SK-N-SH treated with all-trans-retinoic acid at 6 μM for 48 hours (cell line): ENCODE results near the gene CACNA1A.
"Not testable (repeated sequence)": the region's sequence is repeated elsewhere in the genome, so short reads cannot be mapped to it uniquely, and the experiment has no call there.

Experiments
- ATAC-seq: fragments of 200-7000 bp; cut with Tn5 transposase; 3 replicates; pipeline ENCODE4 v1.9.1; 2020; ENCODE audit warnings: mild to moderate bottlenecking, moderate library complexity
- BACH2 ChIP-seq: fragments of 250-450 bp; sonication (Bioruptor Pico); IDR thresholded peaks from 2 replicates; pipeline ENCODE4 v1.9.0; 2021; ENCODE audit warnings: mild to moderate bottlenecking, borderline replicate concordance
- CSDC2 ChIP-seq: fragments of 250-450 bp; sonication (Bioruptor Pico); IDR thresholded peaks from 2 replicates; pipeline ENCODE4 v1.5.0; 2020; ENCODE audit warnings: mild to moderate bottlenecking, moderate library complexity
- ESRRG ChIP-seq: fragments of 250-450 bp; sonication (Bioruptor Pico); IDR thresholded peaks from 2 replicates; pipeline ENCODE4 v1.6.1; 2021; ENCODE audit warnings: mild to moderate bottlenecking
- GLIS3 ChIP-seq: fragments of 250-450 bp; sonication (Bioruptor Pico); IDR thresholded peaks from 2 replicates; pipeline ENCODE4 v1.5.0; 2020; ENCODE audit warnings: mild to moderate bottlenecking, moderate library complexity
- ISL1 ChIP-seq: fragments of 250-450 bp; sonication (Bioruptor Pico); IDR thresholded peaks from 2 replicates; pipeline ENCODE4 v2.1.2; 2022; ENCODE audit warnings: mild to moderate bottlenecking, moderate library complexity
- OSR1 ChIP-seq: fragments of 250-450 bp; sonication (Bioruptor Pico); IDR thresholded peaks from 2 replicates; pipeline ENCODE4 v1.8.0; 2022; ENCODE audit warnings: moderate library complexity, mild to moderate bottlenecking, inconsistent platforms
- PPARA ChIP-seq: fragments of 250-450 bp; sonication (Bioruptor Pico); IDR thresholded peaks from 2 replicates; pipeline ENCODE4 v1.5.0; 2020; ENCODE audit warnings: mild to moderate bottlenecking, borderline replicate concordance
- RARB ChIP-seq: fragments of 250-450 bp; sonication (Bioruptor Pico); IDR thresholded peaks from 2 replicates; pipeline ENCODE4 v1.8.0; 2021; ENCODE audit warnings: mild to moderate bottlenecking, moderate library complexity
- SNAI2 ChIP-seq: fragments of 250-450 bp; sonication (Bioruptor Pico); IDR thresholded peaks from 2 replicates; pipeline ENCODE4 v1.5.0; 2020; ENCODE audit warnings: mild to moderate bottlenecking, moderate library complexity
- TCF4 ChIP-seq: fragments of 250-450 bp; sonication (Bioruptor Pico); IDR thresholded peaks from 2 replicates; pipeline ENCODE4 v1.8.0; 2021; ENCODE audit warnings: mild to moderate bottlenecking, moderate library complexity, borderline replicate concordance
- ZC3H10 ChIP-seq: fragments of 250-450 bp; sonication (Bioruptor Pico); IDR thresholded peaks from 2 replicates; pipeline ENCODE4 v1.5.1; 2021; ENCODE audit warnings: mild to moderate bottlenecking, moderate library complexity
- ZFP3 ChIP-seq: fragments of 250-450 bp; sonication (Bioruptor Pico); IDR thresholded peaks from 2 replicates; pipeline ENCODE4 v1.5.0; 2020; ENCODE audit warnings: mild to moderate bottlenecking, moderate library complexity
- ZFP30 ChIP-seq: fragments of 450-650 bp; formaldehyde crosslinking; IDR thresholded peaks from 2 replicates; pipeline ENCODE4 v1.5.0; 2022; ENCODE audit warnings: mild to moderate bottlenecking, moderate library complexity
- ZNF565 ChIP-seq: fragments of 450-650 bp; formaldehyde crosslinking; conservative IDR thresholded peaks from 2 replicates; pipeline ENCODE4 v1.5.0; 2020; ENCODE audit warnings: low read depth, mild to moderate bottlenecking, moderate library complexity
- ZNF70 ChIP-seq: fragments of 450-650 bp; formaldehyde crosslinking; IDR thresholded peaks from 2 replicates; pipeline ENCODE4 v1.5.0; 2020; ENCODE audit warnings: mild to moderate bottlenecking, moderate library complexity
- ZNF8 ChIP-seq: fragments of 450-650 bp; formaldehyde crosslinking; IDR thresholded peaks from 2 replicates; pipeline ENCODE4 v1.5.0; 2020; ENCODE audit warnings: mild to moderate bottlenecking, moderate library complexity
- TF ChIP-seq, protein P1 (sequence below): fragments of 250-450 bp; sonication (Bioruptor Pico); IDR thresholded peaks from 2 replicates; pipeline ENCODE4 v1.8.0; 2020; ENCODE audit warnings: mild to moderate bottlenecking, moderate library complexity, borderline replicate concordance
- TF ChIP-seq, protein P2 (sequence below): fragments of 250-450 bp; sonication (Bioruptor Pico); IDR thresholded peaks from 2 replicates; pipeline ENCODE4 v1.5.1; 2020; ENCODE audit warnings: low read depth, mild to moderate bottlenecking, moderate library complexity
- TF ChIP-seq, protein P3 (sequence below): fragments of 250-450 bp; sonication (Bioruptor Pico); IDR thresholded peaks from 2 replicates; pipeline ENCODE4 v1.8.0; 2021; ENCODE audit warnings: low read depth, mild to moderate bottlenecking, moderate library complexity, borderline replicate concordance
- TF ChIP-seq, protein P4 (sequence below): fragments of 250-450 bp; sonication (Bioruptor Pico); IDR thresholded peaks from 2 replicates; pipeline ENCODE4 v1.5.0; 2020; ENCODE audit warnings: mild to moderate bottlenecking, moderate library complexity
- TF ChIP-seq, protein P5 (sequence below): fragments of 250-450 bp; sonication (Bioruptor Pico); IDR thresholded peaks from 2 replicates; pipeline ENCODE4 v1.5.1; 2021; ENCODE audit warnings: mild to moderate bottlenecking, moderate library complexity

The CACNA1A gene

DNA sequence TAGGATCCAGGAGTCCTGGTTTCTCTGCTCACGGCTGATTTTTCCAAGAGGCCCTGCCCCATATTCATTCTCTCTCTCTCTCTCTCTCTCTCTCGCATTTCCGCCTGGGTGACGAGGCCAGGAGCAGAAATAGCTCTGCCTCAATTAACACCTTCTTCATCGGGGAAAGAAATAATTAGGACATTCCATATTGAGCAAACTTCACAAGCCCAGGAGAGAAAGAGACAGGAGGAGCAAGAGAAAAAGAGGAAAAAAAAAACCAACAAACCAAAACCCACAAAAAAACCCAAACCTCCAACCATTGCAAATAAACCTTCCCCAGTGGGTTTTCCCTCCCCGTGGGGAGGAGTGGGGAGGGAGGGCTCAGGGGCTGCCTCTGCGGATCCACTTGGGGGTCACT, 143.0 kb downstream of the CACNA1A start:
- ATAC-seq: no peak
- no peak for TF ChIP-seq ZC3H10 (CRISPR knock-in tag)
- TF ChIP-seq, protein P1, sequence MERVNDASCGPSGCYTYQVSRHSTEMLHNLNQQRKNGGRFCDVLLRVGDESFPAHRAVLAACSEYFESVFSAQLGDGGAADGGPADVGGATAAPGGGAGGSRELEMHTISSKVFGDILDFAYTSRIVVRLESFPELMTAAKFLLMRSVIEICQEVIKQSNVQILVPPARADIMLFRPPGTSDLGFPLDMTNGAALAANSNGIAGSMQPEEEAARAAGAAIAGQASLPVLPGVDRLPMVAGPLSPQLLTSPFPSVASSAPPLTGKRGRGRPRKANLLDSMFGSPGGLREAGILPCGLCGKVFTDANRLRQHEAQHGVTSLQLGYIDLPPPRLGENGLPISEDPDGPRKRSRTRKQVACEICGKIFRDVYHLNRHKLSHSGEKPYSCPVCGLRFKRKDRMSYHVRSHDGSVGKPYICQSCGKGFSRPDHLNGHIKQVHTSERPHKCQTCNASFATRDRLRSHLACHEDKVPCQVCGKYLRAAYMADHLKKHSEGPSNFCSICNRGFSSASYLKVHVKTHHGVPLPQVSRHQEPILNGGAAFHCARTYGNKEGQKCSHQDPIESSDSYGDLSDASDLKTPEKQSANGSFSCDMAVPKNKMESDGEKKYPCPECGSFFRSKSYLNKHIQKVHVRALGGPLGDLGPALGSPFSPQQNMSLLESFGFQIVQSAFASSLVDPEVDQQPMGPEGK: no peak
- no peak for TF ChIP-seq ISL1 (CRISPR knock-in tag)
- TF ChIP-seq TCF4: no peak
- no peak for TF ChIP-seq OSR1 (CRISPR knock-in tag)
- TF ChIP-seq, protein P2, sequence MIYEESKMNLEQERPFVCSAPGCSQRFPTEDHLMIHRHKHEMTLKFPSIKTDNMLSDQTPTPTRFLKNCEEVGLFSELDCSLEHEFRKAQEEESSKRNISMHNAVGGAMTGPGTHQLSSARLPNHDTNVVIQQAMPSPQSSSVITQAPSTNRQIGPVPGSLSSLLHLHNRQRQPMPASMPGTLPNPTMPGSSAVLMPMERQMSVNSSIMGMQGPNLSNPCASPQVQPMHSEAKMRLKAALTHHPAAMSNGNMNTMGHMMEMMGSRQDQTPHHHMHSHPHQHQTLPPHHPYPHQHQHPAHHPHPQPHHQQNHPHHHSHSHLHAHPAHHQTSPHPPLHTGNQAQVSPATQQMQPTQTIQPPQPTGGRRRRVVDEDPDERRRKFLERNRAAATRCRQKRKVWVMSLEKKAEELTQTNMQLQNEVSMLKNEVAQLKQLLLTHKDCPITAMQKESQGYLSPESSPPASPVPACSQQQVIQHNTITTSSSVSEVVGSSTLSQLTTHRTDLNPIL (CRISPR knock-in tag): no peak
- no peak for TF ChIP-seq CSDC2 (CRISPR knock-in tag)
- TF ChIP-seq, protein P3, sequence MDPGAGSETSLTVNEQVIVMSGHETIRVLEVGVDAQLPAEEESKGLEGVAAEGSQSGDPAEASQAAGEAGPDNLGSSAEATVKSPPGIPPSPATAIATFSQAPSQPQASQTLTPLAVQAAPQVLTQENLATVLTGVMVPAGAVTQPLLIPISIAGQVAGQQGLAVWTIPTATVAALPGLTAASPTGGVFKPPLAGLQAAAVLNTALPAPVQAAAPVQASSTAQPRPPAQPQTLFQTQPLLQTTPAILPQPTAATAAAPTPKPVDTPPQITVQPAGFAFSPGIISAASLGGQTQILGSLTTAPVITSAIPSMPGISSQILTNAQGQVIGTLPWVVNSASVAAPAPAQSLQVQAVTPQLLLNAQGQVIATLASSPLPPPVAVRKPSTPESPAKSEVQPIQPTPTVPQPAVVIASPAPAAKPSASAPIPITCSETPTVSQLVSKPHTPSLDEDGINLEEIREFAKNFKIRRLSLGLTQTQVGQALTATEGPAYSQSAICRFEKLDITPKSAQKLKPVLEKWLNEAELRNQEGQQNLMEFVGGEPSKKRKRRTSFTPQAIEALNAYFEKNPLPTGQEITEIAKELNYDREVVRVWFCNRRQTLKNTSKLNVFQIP (CRISPR knock-in tag): no peak
- no peak for TF ChIP-seq ZNF8
- no peak for TF ChIP-seq ESRRG (CRISPR knock-in tag)
- TF ChIP-seq, protein P4, sequence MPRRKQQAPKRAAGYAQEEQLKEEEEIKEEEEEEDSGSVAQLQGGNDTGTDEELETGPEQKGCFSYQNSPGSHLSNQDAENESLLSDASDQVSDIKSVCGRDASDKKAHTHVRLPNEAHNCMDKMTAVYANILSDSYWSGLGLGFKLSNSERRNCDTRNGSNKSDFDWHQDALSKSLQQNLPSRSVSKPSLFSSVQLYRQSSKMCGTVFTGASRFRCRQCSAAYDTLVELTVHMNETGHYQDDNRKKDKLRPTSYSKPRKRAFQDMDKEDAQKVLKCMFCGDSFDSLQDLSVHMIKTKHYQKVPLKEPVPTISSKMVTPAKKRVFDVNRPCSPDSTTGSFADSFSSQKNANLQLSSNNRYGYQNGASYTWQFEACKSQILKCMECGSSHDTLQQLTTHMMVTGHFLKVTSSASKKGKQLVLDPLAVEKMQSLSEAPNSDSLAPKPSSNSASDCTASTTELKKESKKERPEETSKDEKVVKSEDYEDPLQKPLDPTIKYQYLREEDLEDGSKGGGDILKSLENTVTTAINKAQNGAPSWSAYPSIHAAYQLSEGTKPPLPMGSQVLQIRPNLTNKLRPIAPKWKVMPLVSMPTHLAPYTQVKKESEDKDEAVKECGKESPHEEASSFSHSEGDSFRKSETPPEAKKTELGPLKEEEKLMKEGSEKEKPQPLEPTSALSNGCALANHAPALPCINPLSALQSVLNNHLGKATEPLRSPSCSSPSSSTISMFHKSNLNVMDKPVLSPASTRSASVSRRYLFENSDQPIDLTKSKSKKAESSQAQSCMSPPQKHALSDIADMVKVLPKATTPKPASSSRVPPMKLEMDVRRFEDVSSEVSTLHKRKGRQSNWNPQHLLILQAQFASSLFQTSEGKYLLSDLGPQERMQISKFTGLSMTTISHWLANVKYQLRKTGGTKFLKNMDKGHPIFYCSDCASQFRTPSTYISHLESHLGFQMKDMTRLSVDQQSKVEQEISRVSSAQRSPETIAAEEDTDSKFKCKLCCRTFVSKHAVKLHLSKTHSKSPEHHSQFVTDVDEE (CRISPR knock-in tag): no peak
- no peak for TF ChIP-seq ZNF70 (CRISPR knock-in tag)
- no peak for TF ChIP-seq ZNF565 (CRISPR knock-in tag)
- no peak for TF ChIP-seq ZFP30 (CRISPR knock-in tag)
- TF ChIP-seq BACH2 (CRISPR knock-in tag): no peak
- TF ChIP-seq PPARA: no peak
- no peak for TF ChIP-seq SNAI2 (CRISPR knock-in tag)
- TF ChIP-seq GLIS3 (CRISPR knock-in tag): no peak
- TF ChIP-seq, protein P5, sequence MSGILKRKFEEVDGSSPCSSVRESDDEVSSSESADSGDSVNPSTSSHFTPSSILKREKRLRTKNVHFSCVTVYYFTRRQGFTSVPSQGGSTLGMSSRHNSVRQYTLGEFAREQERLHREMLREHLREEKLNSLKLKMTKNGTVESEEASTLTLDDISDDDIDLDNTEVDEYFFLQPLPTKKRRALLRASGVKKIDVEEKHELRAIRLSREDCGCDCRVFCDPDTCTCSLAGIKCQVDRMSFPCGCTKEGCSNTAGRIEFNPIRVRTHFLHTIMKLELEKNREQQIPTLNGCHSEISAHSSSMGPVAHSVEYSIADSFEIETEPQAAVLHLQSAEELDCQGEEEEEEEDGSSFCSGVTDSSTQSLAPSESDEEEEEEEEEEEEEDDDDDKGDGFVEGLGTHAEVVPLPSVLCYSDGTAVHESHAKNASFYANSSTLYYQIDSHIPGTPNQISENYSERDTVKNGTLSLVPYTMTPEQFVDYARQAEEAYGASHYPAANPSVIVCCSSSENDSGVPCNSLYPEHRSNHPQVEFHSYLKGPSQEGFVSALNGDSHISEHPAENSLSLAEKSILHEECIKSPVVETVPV: no peak
- TF ChIP-seq ZFP3: no peak

DNA sequence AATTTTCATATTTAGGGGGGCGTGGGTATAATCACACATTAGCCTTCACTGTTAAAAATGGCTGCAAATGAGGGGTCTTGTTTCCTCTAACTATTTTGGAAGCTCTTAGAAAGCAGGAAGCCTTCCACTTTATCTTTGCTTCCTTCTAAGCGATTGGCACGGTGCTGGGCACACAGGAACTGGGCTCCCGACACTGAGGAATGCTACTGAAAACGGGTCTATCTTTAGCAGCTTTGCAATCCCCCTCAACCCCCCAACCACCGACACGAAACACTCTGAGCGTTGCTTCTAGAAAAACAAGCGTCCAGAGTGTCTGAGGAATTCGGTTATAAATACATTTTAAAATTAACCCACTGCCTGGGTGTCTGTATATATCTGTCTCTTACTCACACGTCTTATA, 143.6 kb downstream of the CACNA1A start:
- no peak for TF ChIP-seq RARB (CRISPR knock-in tag)

DNA sequence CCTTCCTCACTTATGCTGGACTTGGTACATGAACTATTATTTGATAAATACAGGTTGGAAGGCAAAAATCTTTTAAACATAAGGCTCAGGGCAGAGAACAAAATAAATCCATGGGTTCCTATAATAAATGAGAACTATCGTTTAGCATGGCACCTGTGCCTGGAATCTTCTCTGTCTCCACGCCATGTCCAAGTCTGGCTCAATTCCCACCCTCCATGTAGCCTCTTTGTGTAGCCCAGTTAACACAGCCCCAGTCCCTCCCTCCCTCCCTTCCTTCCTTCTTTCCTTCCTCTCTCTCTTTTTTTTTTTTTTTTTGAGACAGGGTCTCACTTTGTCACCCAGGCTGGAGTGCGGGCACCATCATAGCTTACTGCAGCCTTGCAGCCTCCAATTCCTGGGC, 144.6 kb downstream of the CACNA1A start:
- not testable (repeated sequence) for ATAC-seq

More for the DNA sequence above, 143.6 kb downstream of the CACNA1A start:
- ATAC-seq: no peak

DNA sequence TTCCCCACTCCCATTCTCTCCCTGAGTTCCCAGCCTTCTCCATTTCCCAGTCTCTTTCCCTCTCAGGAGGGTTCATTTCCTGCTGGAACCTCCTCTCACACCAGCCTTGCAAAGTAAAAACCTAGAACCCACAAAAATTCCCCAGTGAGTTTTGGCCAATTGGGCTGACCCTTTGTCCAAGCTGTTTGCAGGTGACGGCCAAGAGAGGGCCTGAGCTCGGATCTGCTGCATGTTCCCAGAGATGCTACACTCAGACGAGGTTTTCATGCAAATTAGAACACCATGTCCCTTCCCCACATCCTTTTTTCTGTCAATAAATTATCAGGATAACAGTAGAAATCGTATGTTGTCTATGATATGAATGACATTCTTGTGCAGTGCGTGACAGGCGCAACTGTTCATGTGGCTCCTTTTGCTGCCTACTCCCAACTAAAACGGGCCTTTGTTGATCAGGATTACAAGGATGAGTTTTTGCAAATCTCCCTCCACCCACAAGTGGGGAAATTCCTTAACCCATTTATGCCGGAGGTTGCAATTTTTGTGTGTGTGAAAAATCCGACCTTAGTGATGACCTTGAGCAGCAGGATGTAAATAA, 149.5 kb downstream of the CACNA1A start:
- no peak for TF ChIP-seq ISL1 (CRISPR knock-in tag)
- no peak for ATAC-seq
